Measurements from ENCODE around the gene CTNNA1.

The CTNNA1 gene

DNA sequence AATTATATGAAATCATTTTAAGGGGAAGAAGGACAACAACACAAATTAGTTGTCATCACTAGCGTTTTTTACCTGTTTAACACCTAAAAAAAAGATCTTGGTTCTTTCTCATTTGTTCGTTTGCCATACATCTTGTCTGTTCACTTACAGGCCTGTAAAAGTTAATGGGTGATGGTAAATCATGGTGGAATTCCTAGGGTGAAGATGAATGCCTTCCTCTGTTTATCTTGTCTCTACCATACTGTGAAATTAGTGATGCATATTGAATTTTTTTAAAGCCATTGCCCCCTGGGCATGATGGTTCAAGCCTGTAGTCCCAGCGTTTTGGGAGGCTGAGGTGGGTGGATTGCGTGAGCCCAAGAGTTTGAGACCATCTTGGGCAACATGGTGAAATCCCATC is 75.3 kb downstream of the CTNNA1 start:
- H3K4me3 ChIP-seq (ENCODE audit: low read depth, low read length): no peak overlapping the region
- H3K9me3 ChIP-seq (ENCODE audit: control insufficient read depth, insufficient read depth, low read depth, low read length): no peaks in the 10 kb centered on the region
- no peak overlapping the region for H3K27ac ChIP-seq (ENCODE audit: extremely low read depth, low read depth, low read length)
- ChIA-PET POLR2A (no interaction called here), CTCF (no interaction called here)
- H3K36me3 ChIP-seq (ENCODE audit: control insufficient read depth in 2 of 2, insufficient read depth in 1 of 2, low read length in 2 of 2): peaks cover 20 to 44% of the 10 kb centered on the region in 2 experiments
- H3K4me1 ChIP-seq (ENCODE audit: control insufficient read depth, insufficient read depth, low read length): peaks cover 21% of the 10 kb centered on the region
- no peak for TF ChIP-seq ZNF580 (tag by site-specific recombination; IDR thresholded peaks at IDR 0.05)
- TF ChIP-seq, protein P1, sequence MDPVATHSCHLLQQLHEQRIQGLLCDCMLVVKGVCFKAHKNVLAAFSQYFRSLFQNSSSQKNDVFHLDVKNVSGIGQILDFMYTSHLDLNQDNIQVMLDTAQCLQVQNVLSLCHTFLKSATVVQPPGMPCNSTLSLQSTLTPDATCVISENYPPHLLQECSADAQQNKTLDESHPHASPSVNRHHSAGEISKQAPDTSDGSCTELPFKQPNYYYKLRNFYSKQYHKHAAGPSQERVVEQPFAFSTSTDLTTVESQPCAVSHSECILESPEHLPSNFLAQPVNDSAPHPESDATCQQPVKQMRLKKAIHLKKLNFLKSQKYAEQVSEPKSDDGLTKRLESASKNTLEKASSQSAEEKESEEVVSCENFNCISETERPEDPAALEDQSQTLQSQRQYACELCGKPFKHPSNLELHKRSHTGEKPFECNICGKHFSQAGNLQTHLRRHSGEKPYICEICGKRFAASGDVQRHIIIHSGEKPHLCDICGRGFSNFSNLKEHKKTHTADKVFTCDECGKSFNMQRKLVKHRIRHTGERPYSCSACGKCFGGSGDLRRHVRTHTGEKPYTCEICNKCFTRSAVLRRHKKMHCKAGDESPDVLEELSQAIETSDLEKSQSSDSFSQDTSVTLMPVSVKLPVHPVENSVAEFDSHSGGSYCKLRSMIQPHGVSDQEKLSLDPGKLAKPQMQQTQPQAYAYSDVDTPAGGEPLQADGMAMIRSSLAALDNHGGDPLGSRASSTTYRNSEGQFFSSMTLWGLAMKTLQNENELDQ (tag by site-specific recombination; IDR thresholded peaks at IDR 0.05; ENCODE audit: low read depth): no peak
- TF ChIP-seq ZNF112 (tag by site-specific recombination; IDR thresholded peaks at IDR 0.05): no peak
- TF ChIP-seq ZNF571 (tag by site-specific recombination; IDR thresholded peaks at IDR 0.05): no peak
- no peak for TF ChIP-seq ZNF513 (tag by site-specific recombination; IDR thresholded peaks at IDR 0.05)
- TF ChIP-seq, protein P2, sequence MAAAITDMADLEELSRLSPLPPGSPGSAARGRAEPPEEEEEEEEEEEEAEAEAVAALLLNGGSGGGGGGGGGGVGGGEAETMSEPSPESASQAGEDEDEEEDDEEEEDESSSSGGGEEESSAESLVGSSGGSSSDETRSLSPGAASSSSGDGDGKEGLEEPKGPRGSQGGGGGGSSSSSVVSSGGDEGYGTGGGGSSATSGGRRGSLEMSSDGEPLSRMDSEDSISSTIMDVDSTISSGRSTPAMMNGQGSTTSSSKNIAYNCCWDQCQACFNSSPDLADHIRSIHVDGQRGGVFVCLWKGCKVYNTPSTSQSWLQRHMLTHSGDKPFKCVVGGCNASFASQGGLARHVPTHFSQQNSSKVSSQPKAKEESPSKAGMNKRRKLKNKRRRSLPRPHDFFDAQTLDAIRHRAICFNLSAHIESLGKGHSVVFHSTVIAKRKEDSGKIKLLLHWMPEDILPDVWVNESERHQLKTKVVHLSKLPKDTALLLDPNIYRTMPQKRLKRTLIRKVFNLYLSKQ (tag by site-specific recombination; IDR thresholded peaks at IDR 0.05; ENCODE audit: borderline replicate concordance): no peak
- TF ChIP-seq ZNF837 (tag by site-specific recombination; IDR thresholded peaks at IDR 0.05): no peak
- no peak for TF ChIP-seq CTCF (tag by site-specific recombination; IDR thresholded peaks at IDR 0.05)
- TF ChIP-seq ZNF549 (tag by site-specific recombination; IDR thresholded peaks at IDR 0.05): no peak
- no peak for TF ChIP-seq ZNF214 (tag by site-specific recombination; IDR thresholded peaks at IDR 0.05; ENCODE audit: borderline replicate concordance)
- TF ChIP-seq ZNF19 (tag by site-specific recombination; IDR thresholded peaks at IDR 0.05; ENCODE audit: low read depth): no peak
- TF ChIP-seq ZNF707 (tag by site-specific recombination; IDR thresholded peaks at IDR 0.05): no peak
- TF ChIP-seq MYNN (tag by site-specific recombination; IDR thresholded peaks at IDR 0.05; ENCODE audit: borderline replicate concordance): no peak
- TF ChIP-seq SCRT2 (tag by site-specific recombination; IDR thresholded peaks at IDR 0.05): no peak
- TF ChIP-seq ZNF768 (tag by site-specific recombination; IDR thresholded peaks at IDR 0.05): no peak
- no peak for TF ChIP-seq ZNF658 (tag by site-specific recombination; IDR thresholded peaks at IDR 0.05)
- no peak for TF ChIP-seq ZSCAN23 (tag by site-specific recombination; IDR thresholded peaks at IDR 0.05)
- TF ChIP-seq ZBTB44 (tag by site-specific recombination; IDR thresholded peaks at IDR 0.05): no peak
- TF ChIP-seq ZNF302 (tag by site-specific recombination; IDR thresholded peaks at IDR 0.05; ENCODE audit: low read depth): no peak

Data from HEK293 (cell line).